ENCODE measurements around the gene RAB11B. TPM values are rescaled to one million over a fixed set of nuclear protein-coding genes. Genes with fewer than 3 reads are reported as not detected.

RAB11B gene
- total RNA-seq, 1 donor from 2014 or later, result 75.1 TPM

GRCh38 chr19:8453616-8454015 lies 63.5 kb downstream of the RAB11B start:
- intact Hi-C loops (cut with micrococcal nuclease), result loop anchor here (5.0 kb wide), 1 partner anchor 34 kb away; no protein-coding TSS in a partner anchor
- no peaks in the 10 kb centered on the region for H3K27me3 Mint-ChIP-seq (ENCODE audit: insufficient read depth)
- peaks cover 74% of the 10 kb centered on the region for H3K4me1 Mint-ChIP-seq (ENCODE audit: low read depth)
- no peak overlapping the region for H3K27ac Mint-ChIP-seq
- DNase-seq (ENCODE audit: low spot score), result no peak
- H3K36me3 Mint-ChIP-seq (ENCODE audit: low read depth), result peaks cover 37% of the 10 kb centered on the region
- H3K9me3 Mint-ChIP-seq, result no peaks in the 10 kb centered on the region
- no peak overlapping the region for H3K4me3 Mint-ChIP-seq

Other genes with a start within 250 kb of the RAB11B start
- not detected in 2 replicates for gene FBN3, start 240.8 kb upstream of the RAB11B start, total RNA-seq
- 26.4 and 29.7 TPM in 2 replicates for gene CERS4, start 181.0 kb upstream of the RAB11B start, total RNA-seq
- gene CD320, start 82.0 kb upstream of the RAB11B start, total RNA-seq, result 122 and 126 TPM in 2 replicates
- gene NDUFA7, start 69.0 kb upstream of the RAB11B start, total RNA-seq, result 51.1 and 51.8 TPM in 2 replicates
- gene RPS28, start 68.9 kb upstream of the RAB11B start, total RNA-seq, result 1,836 and 1,872 TPM in 2 replicates
- gene KANK3, start 47.1 kb upstream of the RAB11B start, total RNA-seq, result 0.86 and 1.4 TPM in 2 replicates
- 2.3 and 3.8 TPM in 2 replicates for gene ANGPTL4, start 26.2 kb upstream of the RAB11B start, total RNA-seq
- 8.1 and 9.6 TPM in 2 replicates for gene MARCHF2, start 22.9 kb downstream of the RAB11B start, total RNA-seq
- gene HNRNPM, start 54.6 kb downstream of the RAB11B start, total RNA-seq, result 323 and 331 TPM in 2 replicates
- 0.10 and 0.44 TPM in 2 replicates for gene PRAM1, start 112.3 kb downstream of the RAB11B start, total RNA-seq
- gene ZNF414, start 123.8 kb downstream of the RAB11B start, total RNA-seq, result 22.1 and 23.6 TPM in 2 replicates
- 45.6 and 50.9 TPM in 2 replicates for gene MYO1F, start 187.1 kb downstream of the RAB11B start, total RNA-seq
- 3.2 and 3.3 TPM in 2 replicates for gene ADAMTS10, start 220.4 kb downstream of the RAB11B start, total RNA-seq
- gene NFILZ, start 240.3 kb downstream of the RAB11B start, total RNA-seq, result not detected in 2 replicates

All from activated T-helper 1 cell treated with anti-CD3 and anti-CD28 coated beads, Interleukin-12 subunit alpha, Interleukin-12 subunit beta, Interleukin-2, Interleukin-4 antibody, amounts not matched to agents 30 ng/mL and 10 ng/mL and 1 ng/mL, durations not matched to agents 14 hours and 24 hours and 36 hours (primary cell).